ENCODE results near the gene CHORDC1. TPM values are rescaled to one million over a fixed set of nuclear protein-coding genes. Genes with fewer than 3 reads are reported as not detected.

Gene CHORDC1
- polyA plus RNA-seq, 1 of the 3 experiments (the other 2 are of a cell fraction), result 12.1 TPM

DNA sequence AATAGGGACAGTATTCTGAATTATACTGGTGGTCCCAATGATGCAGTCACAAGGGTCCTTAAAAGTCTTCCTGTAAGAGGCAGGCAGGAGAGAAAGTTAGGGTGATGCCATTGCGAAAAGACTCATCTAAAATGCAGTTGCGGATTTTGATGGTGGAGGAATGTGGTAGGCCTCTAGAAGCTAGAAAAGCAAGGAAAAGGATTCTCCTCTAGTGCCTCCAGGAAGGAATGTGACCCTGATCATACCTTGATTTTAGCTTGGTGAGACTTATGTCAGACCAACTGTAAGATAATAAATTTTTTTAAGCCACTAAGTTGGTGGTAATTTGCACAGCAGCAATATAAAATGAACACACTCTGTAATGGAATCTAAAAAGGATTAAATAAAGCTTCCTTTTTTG, 33.8 kb downstream of the CHORDC1 start (continued):
- TF ChIP-seq NRF1 (IDR thresholded peaks at IDR 0.05; ENCODE audit: low read depth, low read length) (no peak), TCF12 (IDR thresholded peaks at IDR 0.05) (no peak)
- TF ChIP-seq, protein P1, sequence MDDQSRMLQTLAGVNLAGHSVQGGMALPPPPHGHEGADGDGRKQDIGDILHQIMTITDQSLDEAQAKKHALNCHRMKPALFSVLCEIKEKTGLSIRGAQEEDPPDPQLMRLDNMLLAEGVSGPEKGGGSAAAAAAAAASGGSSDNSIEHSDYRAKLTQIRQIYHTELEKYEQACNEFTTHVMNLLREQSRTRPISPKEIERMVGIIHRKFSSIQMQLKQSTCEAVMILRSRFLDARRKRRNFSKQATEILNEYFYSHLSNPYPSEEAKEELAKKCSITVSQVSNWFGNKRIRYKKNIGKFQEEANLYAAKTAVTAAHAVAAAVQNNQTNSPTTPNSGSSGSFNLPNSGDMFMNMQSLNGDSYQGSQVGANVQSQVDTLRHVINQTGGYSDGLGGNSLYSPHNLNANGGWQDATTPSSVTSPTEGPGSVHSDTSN (IDR thresholded peaks at IDR 0.05), result no peak
- TF ChIP-seq, protein P2, sequence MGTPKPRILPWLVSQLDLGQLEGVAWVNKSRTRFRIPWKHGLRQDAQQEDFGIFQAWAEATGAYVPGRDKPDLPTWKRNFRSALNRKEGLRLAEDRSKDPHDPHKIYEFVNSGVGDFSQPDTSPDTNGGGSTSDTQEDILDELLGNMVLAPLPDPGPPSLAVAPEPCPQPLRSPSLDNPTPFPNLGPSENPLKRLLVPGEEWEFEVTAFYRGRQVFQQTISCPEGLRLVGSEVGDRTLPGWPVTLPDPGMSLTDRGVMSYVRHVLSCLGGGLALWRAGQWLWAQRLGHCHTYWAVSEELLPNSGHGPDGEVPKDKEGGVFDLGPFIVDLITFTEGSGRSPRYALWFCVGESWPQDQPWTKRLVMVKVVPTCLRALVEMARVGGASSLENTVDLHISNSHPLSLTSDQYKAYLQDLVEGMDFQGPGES (IDR thresholded peaks at IDR 0.05; ENCODE audit: low read depth, low read length), result no peak

DNA sequence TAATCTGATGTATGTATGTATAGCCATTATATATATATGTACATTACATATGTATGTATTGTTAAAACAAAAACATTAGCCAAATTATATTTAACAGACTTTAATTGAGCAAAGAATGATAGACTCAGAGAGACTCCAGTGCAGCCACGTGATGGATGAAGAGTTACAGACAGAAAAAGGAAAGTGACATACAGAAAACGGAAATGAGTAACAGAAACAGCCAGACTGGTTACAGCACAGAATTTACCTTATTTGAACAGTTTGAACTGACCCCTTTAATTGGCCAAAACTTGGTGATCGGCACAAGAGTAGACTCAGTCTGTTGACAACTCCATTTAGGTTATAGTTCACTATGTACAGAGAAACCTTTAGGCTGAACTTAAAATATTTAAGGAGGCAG, 35.0 kb downstream of the CHORDC1 start:
- Histone ChIP-seq H3K4me1 (ENCODE audit: control insufficient read depth in 1 of 2, insufficient read depth in 2 of 2, low read depth in 1 of 2, low read length in 1 of 2) (no peaks in the 10 kb centered on the region; a peak in 2 of 4 replicates), H3K27me3 (ENCODE audit: insufficient read depth) (no peaks in the 10 kb centered on the region), H3K36me3 (replicated peaks in 1 of 2; ENCODE audit: control insufficient read depth in 1 of 2, insufficient read depth in 2 of 2, low read length in 1 of 2) (peaks cover 14 to 17% of the 10 kb centered on the region in 2 experiments), H2AFZ (ENCODE audit: low read depth) (no peak overlapping the region), H3F3A (replicated peaks; ENCODE audit: insufficient read depth) (peaks cover 5% of the 10 kb centered on the region), H3K9me3 (no peaks in the 10 kb centered on the region), H3K79me2 (ENCODE audit: insufficient read depth) (no peaks in the 10 kb centered on the region), H3K27ac (ENCODE audit: low read depth in 2 of 2, low read length in 1 of 2) (no peak overlapping the region), H3K9me2 (no peaks in the 10 kb centered on the region), H3K4me2 (no peak overlapping the region), H4K20me1 (ENCODE audit: insufficient read depth) (no peaks in the 10 kb centered on the region), H3K9ac (no peak overlapping the region), H3K4me3 (ENCODE audit: low read depth in 2 of 2, low read length in 1 of 2) (no peak overlapping the region)
- ChIA-PET CTCF (interaction anchor here (1.0 kb wide), 1 partner anchor 17 kb away, joined by 4 read pairs; no protein-coding TSS in a partner anchor), POLR2A (no interaction called here)
- WGBS (ENCODE audit: low lambda C conversion rate), result 94% methylated on average over 3 of the region's 3 CpGs
- TF ChIP-seq GABPA (IDR thresholded peaks at IDR 0.05; ENCODE audit: low read depth) (no peak), GATA2 (CRISPR knock-in tag; IDR thresholded peaks at IDR 0.05) (no peak), RCOR1 (IDR thresholded peaks at IDR 0.05; ENCODE audit: low read length) (no peak), JUND (IDR thresholded peaks at IDR 0.05) (no peak), NFIC (IDR thresholded peaks at IDR 0.05; ENCODE audit: borderline replicate concordance) (no peak), SIN3A (IDR thresholded peaks at IDR 0.05; ENCODE audit: borderline replicate concordance, low read depth, low read length) (no peak), TCF12 (IDR thresholded peaks at IDR 0.05) (no peak), MXI1 (IDR thresholded peaks at IDR 0.05; ENCODE audit: low read depth, low read length) (no peak), FOXJ3 (CRISPR knock-in tag; IDR thresholded peaks at IDR 0.05) (no peak)
- TF ChIP-seq, protein P3, sequence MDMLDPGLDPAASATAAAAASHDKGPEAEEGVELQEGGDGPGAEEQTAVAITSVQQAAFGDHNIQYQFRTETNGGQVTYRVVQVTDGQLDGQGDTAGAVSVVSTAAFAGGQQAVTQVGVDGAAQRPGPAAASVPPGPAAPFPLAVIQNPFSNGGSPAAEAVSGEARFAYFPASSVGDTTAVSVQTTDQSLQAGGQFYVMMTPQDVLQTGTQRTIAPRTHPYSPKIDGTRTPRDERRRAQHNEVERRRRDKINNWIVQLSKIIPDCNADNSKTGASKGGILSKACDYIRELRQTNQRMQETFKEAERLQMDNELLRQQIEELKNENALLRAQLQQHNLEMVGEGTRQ (IDR thresholded peaks at IDR 0.05; ENCODE audit: borderline replicate concordance, low read depth, low read length), result no peak
- TF ChIP-seq, protein P1 (IDR thresholded peaks at IDR 0.05), result no peak
- TF ChIP-seq, protein P4, sequence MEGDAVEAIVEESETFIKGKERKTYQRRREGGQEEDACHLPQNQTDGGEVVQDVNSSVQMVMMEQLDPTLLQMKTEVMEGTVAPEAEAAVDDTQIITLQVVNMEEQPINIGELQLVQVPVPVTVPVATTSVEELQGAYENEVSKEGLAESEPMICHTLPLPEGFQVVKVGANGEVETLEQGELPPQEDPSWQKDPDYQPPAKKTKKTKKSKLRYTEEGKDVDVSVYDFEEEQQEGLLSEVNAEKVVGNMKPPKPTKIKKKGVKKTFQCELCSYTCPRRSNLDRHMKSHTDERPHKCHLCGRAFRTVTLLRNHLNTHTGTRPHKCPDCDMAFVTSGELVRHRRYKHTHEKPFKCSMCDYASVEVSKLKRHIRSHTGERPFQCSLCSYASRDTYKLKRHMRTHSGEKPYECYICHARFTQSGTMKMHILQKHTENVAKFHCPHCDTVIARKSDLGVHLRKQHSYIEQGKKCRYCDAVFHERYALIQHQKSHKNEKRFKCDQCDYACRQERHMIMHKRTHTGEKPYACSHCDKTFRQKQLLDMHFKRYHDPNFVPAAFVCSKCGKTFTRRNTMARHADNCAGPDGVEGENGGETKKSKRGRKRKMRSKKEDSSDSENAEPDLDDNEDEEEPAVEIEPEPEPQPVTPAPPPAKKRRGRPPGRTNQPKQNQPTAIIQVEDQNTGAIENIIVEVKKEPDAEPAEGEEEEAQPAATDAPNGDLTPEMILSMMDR (IDR thresholded peaks at IDR 0.05), result no peak
- TF ChIP-seq, protein P5, sequence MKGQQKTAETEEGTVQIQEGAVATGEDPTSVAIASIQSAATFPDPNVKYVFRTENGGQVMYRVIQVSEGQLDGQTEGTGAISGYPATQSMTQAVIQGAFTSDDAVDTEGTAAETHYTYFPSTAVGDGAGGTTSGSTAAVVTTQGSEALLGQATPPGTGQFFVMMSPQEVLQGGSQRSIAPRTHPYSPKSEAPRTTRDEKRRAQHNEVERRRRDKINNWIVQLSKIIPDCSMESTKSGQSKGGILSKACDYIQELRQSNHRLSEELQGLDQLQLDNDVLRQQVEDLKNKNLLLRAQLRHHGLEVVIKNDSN (IDR thresholded peaks at IDR 0.05; ENCODE audit: borderline replicate concordance, low read depth), result no peak
- no peak for DNase-seq
